ENCODE data around the gene GNA12.
A peak's percentile ranks its signal among the peaks of the same experiment; 100 is the strongest.

The GNA12 gene

GRCh38 chr7:2853147-2853546 lies 9.0 kb upstream of the GNA12 start:
- CTCF ChIA-PET = interaction anchor here (0.6 to 4.6 kb wide), 3 partner anchors 12 to 302 kb away, joined by 3 to 31 read pairs (median 4); no protein-coding TSS in a partner anchor
- POLR2A ChIA-PET = interaction anchor here (0.5 kb wide), 1 partner anchor 8 kb away, joined by 3 read pairs; no protein-coding TSS in a partner anchor
- no peak for TF ChIP-seq CTCF (IDR thresholded peaks at IDR 0.05; ENCODE audit: control extremely low read depth, extremely low read depth, low read depth, missing control alignments)
- DNase-seq (ENCODE audit: extremely low spot score) = no peak

- ChIA-PET POLR2A (interaction anchor here (0.6 kb wide), 1 partner anchor 552 kb away, joined by 4 read pairs; no protein-coding TSS in a partner anchor), CTCF (interaction anchor here (4.6 kb wide), 1 partner anchor 14 kb away, joined by 31 read pairs; no protein-coding TSS in a partner anchor)
- DNase-seq (ENCODE audit: extremely low spot score) = peak; percentile 60
- no peak for TF ChIP-seq CTCF (IDR thresholded peaks at IDR 0.05; ENCODE audit: control extremely low read depth, extremely low read depth, low read depth, missing control alignments)
Measured at GRCh38 chr7:2851497-2851896, 7.4 kb upstream of the GNA12 start.

GRCh38 chr7:2849941-2850766 lies 6.0 kb upstream of the GNA12 start:
- no peak for TF ChIP-seq CTCF (IDR thresholded peaks at IDR 0.05; ENCODE audit: control extremely low read depth, extremely low read depth, low read depth, missing control alignments)
- CTCF ChIA-PET = no interaction called here
- POLR2A ChIA-PET = no interaction called here
- no peak for DNase-seq (ENCODE audit: extremely low spot score)

GRCh38 chr7:2845034-2845592 lies 1.0 kb upstream of the GNA12 start:
- POLR2A ChIA-PET = interaction anchor here (0.6 kb wide), 3 partner anchors 8 to 185 kb away, joined by 3 to 8 read pairs (median 3); no protein-coding TSS in a partner anchor
- TF ChIP-seq CTCF (IDR thresholded peaks at IDR 0.05; ENCODE audit: control extremely low read depth, extremely low read depth, low read depth, missing control alignments) = no peak
- DNase-seq (ENCODE audit: extremely low spot score) = no peak
- CTCF ChIA-PET = interaction anchor here (1.3 kb wide), 3 partner anchors 19 to 46 kb away, joined by 3 to 8 read pairs (median 5); no protein-coding TSS in a partner anchor

GRCh38 chr7:2843711-2844152 lies 376 bp downstream of the GNA12 start:
- POLR2A ChIA-PET = no interaction called here
- no peak for DNase-seq (ENCODE audit: extremely low spot score)
- CTCF ChIA-PET = interaction anchor here (1.3 kb wide), 1 partner anchor 21 kb away, joined by 4 read pairs; no protein-coding TSS in a partner anchor
- no peak for TF ChIP-seq CTCF (IDR thresholded peaks at IDR 0.05; ENCODE audit: control extremely low read depth, extremely low read depth, low read depth, missing control alignments)

- TF ChIP-seq CTCF (IDR thresholded peaks at IDR 0.05; ENCODE audit: control extremely low read depth, extremely low read depth, low read depth, missing control alignments) = no peak
- DNase-seq (ENCODE audit: extremely low spot score) = no peak
- ChIA-PET CTCF (interaction anchor here (1.0 to 1.3 kb wide), 2 partner anchors 19 to 22 kb away, joined by 3 to 4 read pairs; no protein-coding TSS in a partner anchor), POLR2A (no interaction called here)
Measured at GRCh38 chr7:2843191-2843685, 870 bp downstream of the GNA12 start.

All from GM10248 (cell line).